CD14-positive monocyte (primary cell): ENCODE data around the gene MT1B. TPM values are rescaled to one million over a fixed set of nuclear protein-coding genes. Genes with fewer than 3 reads are reported as not detected.
A peak's percentile ranks its signal among the peaks of the same experiment; 100 is the strongest.

Experiments
- DNase-seq, 3 donors: peaks; one replicate each; pipeline ENCODE4 v3.0.0-alpha.2; 2011 to 2022
- H2AFZ ChIP-seq: 2 replicates; pipeline ENCODE4 v1.6.0; 2012; ENCODE audit warnings: mild to moderate bottlenecking, low read depth, low read length, inconsistent platforms; ENCODE audit not compliant: insufficient read depth, poor library complexity, severe bottlenecking
- H3K27ac ChIP-seq, 2 donors: 1 replicate in 1 of 2; 2 replicates in 1 of 2; pipeline ENCODE4 v1.5.1; 2012 to 2013; ENCODE audit warnings: low read length in 2 of 2, control low read depth in 1 of 2, inconsistent platforms in 1 of 2, low read depth in 1 of 2, mild to moderate bottlenecking in 1 of 2
- H3K27me3 ChIP-seq, 2 donors: one replicate each; pipeline versions ENCODE4 v1.6.0 to v1.6.1; 2011 to 2013; ENCODE audit warnings: low read length in 2 of 2; ENCODE audit not compliant: control insufficient read depth in 2 of 2, insufficient read depth in 2 of 2
- H3K36me3 ChIP-seq, 2 donors: replicated peaks in 1 of 2; 1 replicate in 1 of 2; 2 replicates in 1 of 2; pipeline versions ENCODE4 v1.5.1 to v1.6.1; 2012 to 2013; ENCODE audit warnings: low read length in 2 of 2, control low read depth in 1 of 2, inconsistent platforms in 1 of 2, mild to moderate bottlenecking in 1 of 2; ENCODE audit not compliant: insufficient read depth in 2 of 2, control insufficient read depth in 1 of 2
- H3K4me1 ChIP-seq, 2 donors: 1 replicate in 1 of 2; 2 replicates in 1 of 2; pipeline versions ENCODE4 v1.5.1 to v1.6.1; 2012 to 2013; ENCODE audit warnings: low read length in 2 of 2, control low read depth in 1 of 2, inconsistent platforms in 1 of 2, mild to moderate bottlenecking in 1 of 2, moderate library complexity in 1 of 2; ENCODE audit not compliant: insufficient read depth in 2 of 2, control insufficient read depth in 1 of 2
- H3K4me2 ChIP-seq: replicated peaks from 2 replicates; pipeline ENCODE3; 2012; ENCODE audit warnings: low read length, moderate library complexity, mild to moderate bottlenecking; ENCODE audit not compliant: poor library complexity, severe bottlenecking; ENCODE audit errors: extremely low read depth
- H3K4me3 ChIP-seq, 3 experiments: fragments of 200-600 bp in 1 of 3; sonication (generic) in 1 of 3; replicated peaks in 1 of 3; 1 replicate in 2 of 3; 2 replicates in 1 of 3; pipeline ENCODE4 v1.5.1; 2011 to 2013; ENCODE audit warnings: low read length in 3 of 3, mild to moderate bottlenecking in 3 of 3, control low read depth in 2 of 3, low read depth in 2 of 3, inconsistent platforms in 1 of 3, moderate library complexity in 1 of 3
- H3K79me2 ChIP-seq: 2 replicates; pipeline ENCODE4 v1.6.0; 2012; ENCODE audit warnings: mild to moderate bottlenecking, control low read depth, inconsistent platforms, low read length, moderate library complexity; ENCODE audit not compliant: insufficient read depth
- H3K9ac ChIP-seq: 2 replicates; pipeline ENCODE4 v1.6.0; 2017; ENCODE audit warnings: low read length, mild to moderate bottlenecking; ENCODE audit not compliant: insufficient read depth, poor library complexity, severe bottlenecking
- H3K9me3 ChIP-seq, 2 donors: replicated peaks in 1 of 2; 1 replicate in 1 of 2; 2 replicates in 1 of 2; pipeline versions ENCODE4 v1.5.1 to v1.6.1; 2012 to 2013; ENCODE audit warnings: low read length in 2 of 2, control low read depth in 1 of 2; ENCODE audit not compliant: control insufficient read depth in 1 of 2, insufficient read depth in 1 of 2
- H4K20me1 ChIP-seq: 2 replicates; pipeline ENCODE4 v1.6.0; 2012; ENCODE audit warnings: mild to moderate bottlenecking, low read length, control low read depth, moderate library complexity; ENCODE audit not compliant: insufficient read depth
- H3K27ac Mint-ChIP-seq, 7 donors: one replicate each; pipeline ENCODE4 v1.8.0; 2020; ENCODE audit warnings: mild to moderate bottlenecking in 7 of 7, mixed read lengths in 7 of 7, moderate library complexity in 6 of 7, inconsistent platforms in 2 of 7
- H3K27me3 Mint-ChIP-seq, 3 donors: one replicate each; pipeline ENCODE4 v1.8.0; 2021 to 2022; ENCODE audit warnings: low read depth in 3 of 3, mild to moderate bottlenecking in 3 of 3, mixed read lengths in 3 of 3, moderate library complexity in 3 of 3, inconsistent platforms in 1 of 3
- H3K36me3 Mint-ChIP-seq, 2 donors: one replicate each; pipeline ENCODE4 v1.8.0; 2020; ENCODE audit warnings: mixed read lengths in 2 of 2, inconsistent platforms in 1 of 2, mild to moderate bottlenecking in 1 of 2
- H3K4me1 Mint-ChIP-seq: one replicate; pipeline ENCODE4 v1.8.0; 2020; ENCODE audit warnings: mild to moderate bottlenecking, mixed read lengths
- H3K4me3 Mint-ChIP-seq, 2 donors: one replicate each; pipeline ENCODE4 v1.8.0; 2020; ENCODE audit warnings: mild to moderate bottlenecking in 2 of 2, mixed read lengths in 2 of 2, moderate library complexity in 1 of 2
- H3K9me3 Mint-ChIP-seq, 7 donors: one replicate each; pipeline ENCODE4 v1.8.0; 2020 to 2022; ENCODE audit warnings: mixed read lengths in 7 of 7, mild to moderate bottlenecking in 6 of 7, moderate library complexity in 6 of 7, inconsistent platforms in 2 of 7
- CTCF ChIP-seq: fragments of 200-600 bp; IDR thresholded peaks from one replicate; pipeline ENCODE4 v1.8.0; 2022; ENCODE audit warnings: antibody characterized with exemption, mild to moderate bottlenecking
- WGBS: methylation state at CpG from one replicate; pipeline ENCODE4 v1.1.5; 2013; ENCODE audit warnings: missing lambda C conversion rate; ENCODE audit not compliant: insufficient coverage; 5-methylcytosine and 5-hydroxymethylcytosine counted together
- intact Hi-C, 2 donors: fragments of 100-400 bp; cut with micrococcal nuclease; formaldehyde crosslinking; loops; one replicate each; pipeline versions ENCODE4 v1.15.0 to v1.15.1; 2023
- polyA plus RNA-seq, 3 donors: library from polyadenylated mRNA; depleted of rRNA in 1 of 3; unstranded in 2 of 3; stranded (reverse) in 1 of 3; fragments of 300-500 nt in 2 of 3; fragments of >200 nt in 1 of 3; fragmentation: Illumina TruSeq in 2 of 3; gene quantifications; 1 replicate in 2 of 3; 2 replicates in 1 of 3; pipeline ENCODE4 v1.2.3, GENCODE V29; 2012 to 2021

MT1B gene
- polyA plus RNA-seq, 3 donors = not detected

GRCh38 chr16:56643833-56644232 lies 7.9 kb upstream of the MT1B start:
- Mint-ChIP-seq H3K27me3 (peaks cover 79 to 95% (median 92%) of the 10 kb centered on the region in 3 donors), H3K4me1 (peaks cover 13% of the 10 kb centered on the region), H3K9me3 (peaks cover 0 to 7% (median 0%) of the 10 kb centered on the region in 7 donors), H3K4me3 (peak overlapping the region; percentile 37 to 83), H3K36me3 (no peaks in the 10 kb centered on the region), H3K27ac (no peak overlapping the region)
- peak; percentile 7 for TF ChIP-seq CTCF
- Histone ChIP-seq H4K20me1 (no peaks in the 10 kb centered on the region), H3K4me2 (peak overlapping the region; percentile 67), H3K27ac (no peak overlapping the region), H3K4me1 (peaks cover 4 to 8% of the 10 kb centered on the region in 2 donors), H3K79me2 (no peaks in the 10 kb centered on the region), H3K9me3 (peaks cover 0 to 14% of the 10 kb centered on the region in 2 donors), H3K27me3 (peaks cover 74 to 100% of the 10 kb centered on the region in 2 donors), H2AFZ (peak overlapping the region; percentile 45), H3K4me3 (peak overlapping the region in 1 of 3 experiments; percentile 54), H3K9ac (no peak overlapping the region), H3K36me3 (no peaks in the 10 kb centered on the region)
- intact Hi-C loops = no loop called here
- WGBS = 35% methylated on average over 4 of the region's 5 CpGs
- no peak for DNase-seq

DNA sequence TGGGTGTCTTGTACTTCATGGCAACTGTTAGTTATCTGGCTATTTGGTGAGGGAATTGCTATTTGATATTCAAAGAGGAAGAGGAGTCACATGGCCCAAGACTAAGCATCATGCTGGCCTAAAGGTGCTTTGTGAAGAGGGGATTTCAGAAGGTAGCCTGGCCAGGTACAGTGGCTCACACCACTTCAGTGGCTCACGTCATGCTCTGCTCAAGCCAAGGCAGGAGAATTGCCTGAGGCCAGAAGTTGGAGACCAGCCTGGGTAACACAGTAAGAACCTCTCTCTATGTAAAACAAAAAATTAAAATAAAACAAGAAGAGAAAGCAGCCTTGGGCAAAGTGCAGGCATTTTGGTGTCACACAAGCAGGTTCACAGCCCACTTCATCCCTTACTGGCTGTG lies 6.4 kb upstream of the MT1B start:
- no CpG with 5 or more reads among the region's 1 CpG for WGBS
- H3K9ac ChIP-seq = no peak overlapping the region
- H3K4me1 Mint-ChIP-seq = peaks cover 13% of the 10 kb centered on the region
- H3K27me3 Mint-ChIP-seq = peaks cover 71 to 88% (median 85%) of the 10 kb centered on the region in 3 donors
- H3K36me3 Mint-ChIP-seq = no peaks in the 10 kb centered on the region
- intact Hi-C loops = no loop called here
- peaks cover 0 to 5% of the 10 kb centered on the region in 2 donors for H3K9me3 ChIP-seq
- H3K27ac Mint-ChIP-seq = no peak overlapping the region
- H3K9me3 Mint-ChIP-seq = peaks cover 0 to 7% (median 0%) of the 10 kb centered on the region in 7 donors
- H3K27me3 ChIP-seq = peaks cover 61 to 98% of the 10 kb centered on the region in 2 donors
- H4K20me1 ChIP-seq = no peaks in the 10 kb centered on the region
- DNase-seq = no peak
- H3K27ac ChIP-seq = no peak overlapping the region
- H3K4me3 Mint-ChIP-seq = peak overlapping the region in 1 of 2 donors; percentile 49
- TF ChIP-seq CTCF = no peak
- H3K4me1 ChIP-seq = peaks cover 4 to 8% of the 10 kb centered on the region in 2 donors
- H2AFZ ChIP-seq = no peak overlapping the region
- H3K36me3 ChIP-seq = no peaks in the 10 kb centered on the region
- H3K4me3 ChIP-seq = no peak overlapping the region
- H3K79me2 ChIP-seq = no peaks in the 10 kb centered on the region
- H3K4me2 ChIP-seq = no peak overlapping the region
